PFSK-1 (cell line): ENCODE data around the gene SPTLC2. TPM values are rescaled to one million over a fixed set of nuclear protein-coding genes. Genes with fewer than 3 reads are reported as not detected.

Experiments used
- FOXP2 ChIP-seq: optimal IDR thresholded peaks from 2 replicates; pipeline ENCODE3; 2011; ENCODE audit warnings: borderline replicate concordance, control low read depth, inconsistent platforms; ENCODE audit not compliant: insufficient read depth; ENCODE audit errors: extremely low read length, extremely low read depth
- POLR2AphosphoS5 ChIP-seq: IDR thresholded peaks from 2 replicates; pipeline ENCODE4 v1.6.1; 2012; ENCODE audit warnings: low read depth, mild to moderate bottlenecking, control low read depth, low read length, moderate library complexity
- REST ChIP-seq, 2 experiments: IDR thresholded peaks; 2 replicates each; pipeline versions ENCODE4 v1.6.1 to v1.8.0; 2011 to 2012; ENCODE audit warnings: low read depth in 2 of 2, low read length in 2 of 2, control low read depth in 1 of 2, inconsistent platforms in 1 of 2, mild to moderate bottlenecking in 1 of 2, moderate library complexity in 1 of 2; ENCODE audit not compliant: insufficient read depth in 1 of 2
- SIN3A ChIP-seq: IDR thresholded peaks from 2 replicates; pipeline ENCODE4 v1.6.1; 2012; ENCODE audit warnings: mild to moderate bottlenecking, low read length, moderate library complexity, borderline replicate concordance; ENCODE audit not compliant: insufficient read depth
- TAF1 ChIP-seq: IDR thresholded peaks from 2 replicates; pipeline ENCODE4 v1.6.1; 2012; ENCODE audit warnings: low read length, control low read depth, borderline replicate concordance; ENCODE audit not compliant: insufficient read depth
- polyA plus RNA-seq: library from polyadenylated mRNA; unstranded; fragments of >200 nt; gene quantifications from one replicate; pipeline ENCODE4 v1.2.1, GENCODE V29; 2012; ENCODE audit warnings: low read depth, missing spikeins; ENCODE audit not compliant: insufficient read length

SPTLC2 gene
- 5.2 TPM for polyA plus RNA-seq

GRCh38 chr14:77616454-77617229 is at the start of gene SPTLC2:
SPTLC2 (minus strand) TSS chr14:77616637; CDS start chr14:77616579, 58 bp downstream.
- TF ChIP-seq SIN3A = peak; percentile 78; the same call in 1 of the 2 replicates
- TF ChIP-seq FOXP2 = no peak

GRCh38 chr14:77663293-77663692 is 46.9 kb upstream of the SPTLC2 start:
- TF ChIP-seq SIN3A (no peak), POLR2AphosphoS5 (no peak), REST (IDR thresholded peaks at IDR 0.05; ENCODE audit: insufficient read depth in 1 of 2, low read depth in 2 of 2, low read length in 2 of 2) (no peak), FOXP2 (no peak), TAF1 (no peak)

GRCh38 chr14:77660754-77661153 is 44.3 kb upstream of the SPTLC2 start:
- TF ChIP-seq FOXP2 = no peak
- no peak for TF ChIP-seq TAF1
- TF ChIP-seq REST (IDR thresholded peaks at IDR 0.05; ENCODE audit: insufficient read depth in 1 of 2, low read depth in 2 of 2, low read length in 2 of 2) = no peak
- no peak for TF ChIP-seq POLR2AphosphoS5

GRCh38 chr14:77659831-77660230 is 43.4 kb upstream of the SPTLC2 start:
- no peak for TF ChIP-seq REST (IDR thresholded peaks at IDR 0.05; ENCODE audit: insufficient read depth in 1 of 2, low read depth in 2 of 2, low read length in 2 of 2)
- no peak for TF ChIP-seq SIN3A
- no peak for TF ChIP-seq FOXP2
- TF ChIP-seq POLR2AphosphoS5 = no peak
- no peak for TF ChIP-seq TAF1

GRCh38 chr14:77657280-77657679 is 40.8 kb upstream of the SPTLC2 start:
- TF ChIP-seq REST (IDR thresholded peaks at IDR 0.05; ENCODE audit: insufficient read depth in 1 of 2, low read depth in 2 of 2, low read length in 2 of 2) = no peak
- no peak for TF ChIP-seq FOXP2
- no peak for TF ChIP-seq SIN3A
- TF ChIP-seq TAF1 = no peak
- no peak for TF ChIP-seq POLR2AphosphoS5
